ENCODE results near the gene POLH.

GRCh38 chr6:43625393-43625992 is 49.5 kb downstream of the POLH start:
- no peak for TF ChIP-seq YY1 (IDR thresholded peaks at IDR 0.05; ENCODE audit: insufficient read depth, insufficient read length)
- TF ChIP-seq SUZ12 (IDR thresholded peaks at IDR 0.05; ENCODE audit: extremely low read depth, insufficient read depth, insufficient read length): no peak
- no peak for TF ChIP-seq ZNF274 (IDR thresholded peaks at IDR 0.05; ENCODE audit: low read depth, low read length)

All from NT2/D1 (cell line).